NCI-H1436 (cell line): Measurements from ENCODE around the gene CEP20.

Experiments used
- DNase-seq: peaks from one replicate; lab custom pipeline; 2025; lab: John Stamatoyannopoulos, UW

CEP20 gene

DNA sequence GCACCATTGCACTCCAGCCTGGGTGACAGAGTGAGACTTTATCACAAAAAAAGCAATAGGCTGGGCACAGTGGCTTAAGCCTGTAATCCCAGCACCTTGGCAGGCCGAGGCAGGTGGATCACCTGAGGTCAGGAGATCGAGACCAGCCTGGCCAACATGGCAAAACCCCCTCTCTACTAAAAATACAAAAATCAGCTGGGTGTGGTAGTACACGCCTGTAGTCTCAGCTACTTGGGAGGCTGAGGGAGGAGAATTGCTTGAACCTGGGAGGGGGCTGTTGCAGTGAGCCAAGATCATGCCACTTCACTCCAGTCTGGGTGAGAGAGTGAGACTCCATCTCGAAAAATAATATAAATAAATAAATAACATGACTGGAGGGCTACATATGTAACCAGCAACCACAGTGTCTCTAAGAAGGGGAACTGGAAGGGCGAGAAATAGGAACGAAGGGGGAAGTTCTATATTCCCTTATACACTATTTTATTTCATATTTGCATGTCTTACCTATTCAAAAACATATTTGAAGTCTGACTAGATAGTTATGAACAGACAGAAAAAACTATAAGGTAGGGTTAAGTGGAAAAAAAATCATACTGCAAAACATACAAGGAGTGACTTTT is 57.5 kb downstream of the CEP20 start:
- DNase-seq, result no peak

DNA sequence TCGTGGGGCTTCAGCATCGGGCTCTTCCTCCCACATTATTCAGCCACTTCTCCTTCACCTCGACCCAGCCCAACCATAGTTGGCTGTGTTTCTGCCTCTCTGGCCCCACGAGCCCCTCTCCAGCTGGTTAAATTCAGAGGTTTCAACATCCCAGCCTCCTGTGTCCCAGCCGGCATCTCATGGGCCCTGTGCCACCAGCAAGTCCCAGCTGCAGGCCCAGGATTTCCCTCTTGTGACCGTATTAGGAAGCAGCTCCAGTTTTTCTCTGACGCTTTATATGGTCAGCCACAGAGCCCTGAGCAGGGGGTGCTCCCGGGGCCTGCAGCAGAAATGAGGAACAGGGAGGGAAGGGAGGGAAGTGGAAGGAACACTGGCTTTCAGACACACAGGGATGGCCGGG is 58.9 kb downstream of the CEP20 start:
- no peak for DNase-seq

DNA sequence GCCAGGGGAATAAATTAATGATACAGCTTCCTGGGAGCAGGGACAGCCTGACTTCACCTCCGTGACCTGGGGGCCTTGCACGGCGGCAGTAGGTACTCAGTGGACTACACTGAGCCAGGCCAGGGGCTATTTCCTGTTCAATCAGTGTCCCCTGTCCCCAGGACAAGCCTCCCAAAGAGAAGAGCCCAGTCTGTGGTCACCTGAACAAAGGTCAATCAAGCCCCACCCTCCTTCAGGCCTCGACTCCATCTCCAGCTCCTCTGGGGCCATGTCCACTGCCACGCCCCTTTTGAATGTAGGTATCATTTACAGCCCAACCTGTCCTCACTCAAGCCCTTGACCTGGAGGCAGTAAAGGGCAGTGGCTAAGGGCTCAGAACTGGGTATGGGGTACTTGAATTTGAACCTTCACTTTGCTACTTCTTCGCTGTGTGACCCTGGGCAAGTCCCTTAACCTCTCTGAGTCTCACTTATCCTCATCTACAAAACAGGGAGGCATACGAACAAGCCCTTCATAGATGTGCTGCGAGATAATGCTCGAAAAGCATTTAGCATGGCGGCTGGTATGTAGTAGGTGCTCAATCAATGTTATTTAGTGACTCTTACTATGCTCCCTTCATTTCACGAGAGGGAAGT is 60.6 kb downstream of the CEP20 start:
- DNase-seq, result no peak

DNA sequence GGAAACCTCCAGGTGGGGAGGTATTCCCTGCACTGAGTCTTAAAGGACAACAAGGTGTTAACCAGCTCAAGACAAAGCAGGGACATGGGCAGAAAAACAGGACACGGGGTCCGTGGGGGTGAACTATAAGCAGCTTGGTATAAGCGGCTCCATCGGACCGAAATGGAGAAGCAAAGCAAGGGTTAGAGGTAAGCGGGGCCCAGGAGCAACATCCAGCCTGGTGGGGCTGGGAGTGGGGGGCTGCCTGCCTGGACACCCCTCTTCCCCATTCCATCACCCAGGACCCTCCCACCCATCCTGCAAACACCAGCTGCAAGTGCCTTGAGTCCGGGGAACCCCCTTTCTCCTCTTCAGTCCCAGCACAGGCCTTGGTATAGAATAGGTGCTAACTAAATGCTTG is 61.1 kb downstream of the CEP20 start:
- DNase-seq, result no peak

DNA sequence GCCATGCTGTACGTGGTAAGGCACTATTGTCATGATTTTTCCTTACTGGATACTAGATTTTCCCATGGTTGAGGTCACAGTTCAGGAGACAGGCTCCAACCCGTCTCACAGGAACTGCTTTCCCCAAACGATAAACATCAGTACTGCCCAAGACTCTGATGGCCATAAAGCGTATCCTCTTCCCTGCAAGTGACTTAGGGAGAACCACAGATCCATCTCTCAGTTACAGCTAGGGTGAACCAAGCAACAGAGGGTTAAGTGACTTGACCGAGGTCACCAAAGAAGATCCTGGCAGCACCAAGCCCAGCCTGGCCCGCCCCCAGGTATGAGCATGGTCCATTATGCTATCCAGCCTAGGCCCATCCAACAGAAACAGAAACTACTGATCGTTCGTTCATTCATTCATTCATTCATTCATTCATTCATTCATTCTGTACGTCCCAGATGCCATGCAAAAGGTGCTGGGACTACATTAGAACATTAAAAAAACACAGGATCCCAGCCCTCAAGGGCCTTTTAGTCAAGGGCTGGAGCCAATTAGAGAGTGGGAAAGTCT is 62.6 kb downstream of the CEP20 start:
- no peak for DNase-seq

DNA sequence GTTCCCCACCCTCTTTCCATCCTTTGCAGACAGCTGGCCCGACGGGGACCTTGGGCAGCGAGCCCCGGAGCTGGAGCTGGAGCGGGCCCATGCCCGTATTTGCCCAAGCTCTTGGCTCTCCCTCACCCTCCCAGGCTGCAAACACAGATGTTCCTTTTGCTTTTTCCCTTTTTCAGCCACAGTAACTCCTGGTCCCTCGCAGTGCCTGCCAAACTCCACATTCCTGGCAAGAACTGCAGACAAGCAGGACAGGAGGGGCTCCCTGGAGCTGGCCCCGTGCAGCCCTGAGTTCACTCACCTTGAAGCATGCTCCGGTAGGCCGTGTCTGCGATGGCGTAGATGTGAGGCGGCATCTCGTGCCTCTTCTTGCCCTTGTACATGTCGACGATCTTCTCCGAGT is 65.4 kb downstream of the CEP20 start:
- DNase-seq, result no peak

DNA sequence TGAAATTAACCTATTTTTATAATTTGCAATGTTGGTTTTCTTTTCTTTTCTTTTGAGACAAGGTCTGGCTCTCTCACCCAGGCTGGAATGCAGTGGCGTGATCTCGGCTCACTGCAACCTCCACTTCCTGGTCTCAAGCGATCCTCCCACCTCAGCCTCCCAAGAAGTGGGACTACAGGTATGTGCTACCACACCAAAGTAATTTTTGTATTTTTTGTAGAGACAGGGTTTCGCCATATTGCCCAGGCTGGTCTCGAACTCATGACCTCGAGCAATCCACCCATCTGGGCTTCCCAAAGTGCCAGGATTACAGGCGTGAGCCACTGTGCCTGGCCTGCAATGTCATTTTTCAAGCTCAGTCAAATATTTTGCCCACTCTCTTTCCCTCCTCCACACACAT is 67.6 kb downstream of the CEP20 start:
- DNase-seq, result no peak

DNA sequence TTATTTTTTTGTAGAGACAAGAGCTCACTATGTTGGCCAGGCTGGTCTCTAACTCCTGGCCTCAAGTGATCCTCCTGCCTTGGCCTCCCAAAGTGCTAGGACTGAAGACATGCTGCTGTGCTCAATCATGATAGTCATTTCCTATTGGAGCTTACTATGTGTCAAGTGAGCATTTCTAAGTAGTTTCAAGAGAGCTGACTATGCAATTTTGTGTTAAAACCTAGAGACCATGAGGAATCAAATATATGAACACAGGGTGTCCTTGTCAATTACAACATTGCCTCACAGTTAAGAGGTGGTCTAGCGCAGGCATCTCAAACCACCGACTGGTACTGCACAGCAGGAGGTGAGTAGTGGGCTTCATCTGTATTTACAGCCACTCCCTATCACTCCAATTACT is 69.4 kb downstream of the CEP20 start:
- DNase-seq, result no peak

DNA sequence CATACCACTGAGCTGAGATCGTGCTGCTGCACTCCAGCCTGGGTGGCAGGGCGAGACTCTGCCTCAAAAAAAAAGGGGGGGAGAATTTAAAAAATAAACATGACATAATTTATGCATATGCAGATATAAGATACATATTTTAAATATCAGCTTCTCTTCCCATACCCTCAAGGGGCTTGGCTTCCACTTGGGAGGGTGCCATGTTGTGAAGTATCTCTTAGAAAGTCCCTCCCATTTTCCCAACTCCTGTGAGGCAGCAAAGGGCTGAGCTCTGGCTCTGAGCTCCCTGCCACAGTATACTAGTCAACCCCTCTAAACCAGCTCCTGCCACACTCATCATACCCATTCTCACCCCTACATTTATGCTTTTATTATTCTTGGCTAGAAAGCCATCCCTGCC is 71.0 kb downstream of the CEP20 start:
- DNase-seq, result no peak

DNA sequence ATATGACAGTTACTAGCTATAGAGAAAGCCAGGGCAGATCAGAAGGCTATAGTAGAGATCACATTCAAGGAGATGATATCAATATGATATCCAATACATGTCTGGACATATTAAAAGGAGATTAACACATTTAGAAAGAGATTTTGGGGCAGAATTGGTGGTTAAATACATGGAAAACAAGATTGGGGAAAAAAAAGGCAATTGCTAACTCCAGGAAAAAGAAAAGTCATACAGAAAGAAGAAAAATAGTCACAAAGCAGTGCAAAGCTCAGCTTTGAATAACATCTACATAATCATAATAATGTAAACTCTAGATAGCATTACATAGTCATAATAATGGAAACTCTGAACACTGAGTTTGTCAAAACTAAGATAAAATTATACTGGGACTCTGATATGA is 72.2 kb downstream of the CEP20 start:
- DNase-seq, result no peak
